Measurements from ENCODE around the gene EAF2.
"Not testable (repeated sequence)": the region's sequence is repeated elsewhere in the genome, so short reads cannot be mapped to it uniquely, and the experiment has no call there.

Gene EAF2

GRCh38 chr3:121839962-121840361, 5.0 kb downstream of the EAF2 start:
- Histone ChIP-seq H4K5ac (ENCODE audit: low read length) (no peak overlapping the region), H3K79me2 (ENCODE audit: control insufficient read depth, insufficient read depth, low read length) (no peaks in the 10 kb centered on the region), H3K56ac (ENCODE audit: low read length) (no peak overlapping the region), H3K4ac (ENCODE audit: low read depth, low read length) (no peak overlapping the region), H3K27me3 (ENCODE audit: insufficient read depth, low read length, poor library complexity) (peaks cover 2% of the 10 kb centered on the region), H3K27ac (ENCODE audit: low read depth, low read length) (no peak overlapping the region), H3K36me3 (ENCODE audit: control insufficient read depth, insufficient read depth, low read length) (no peaks in the 10 kb centered on the region), H4K8ac (ENCODE audit: low read depth, low read length) (no peak overlapping the region), H3K9ac (ENCODE audit: low read length) (no peak overlapping the region), H2AK5ac (ENCODE audit: low read length) (no peak overlapping the region), H3K4me2 (ENCODE audit: low read length) (no peak overlapping the region), H3K79me1 (ENCODE audit: low read length) (no peaks in the 10 kb centered on the region), H2BK5ac (ENCODE audit: low read length) (no peak overlapping the region), H3K4me1 (ENCODE audit: control insufficient read depth, low read depth, low read length) (no peaks in the 10 kb centered on the region), H2BK15ac (replicated peaks; ENCODE audit: low read depth) (no peak overlapping the region), H2BK120ac (ENCODE audit: low read depth, low read length) (no peak overlapping the region), H3K18ac (ENCODE audit: low read length) (no peak overlapping the region), H3K4me3 (ENCODE audit: low read length) (no peak overlapping the region), H3K23ac (ENCODE audit: low read length) (no peak overlapping the region)
- DNase-seq, result no peak
- WGBS (ENCODE audit: extremely low coverage, insufficient coverage, low lambda C conversion rate), result no CpG with 5 or more reads among the region's 23 CpGs

DNA sequence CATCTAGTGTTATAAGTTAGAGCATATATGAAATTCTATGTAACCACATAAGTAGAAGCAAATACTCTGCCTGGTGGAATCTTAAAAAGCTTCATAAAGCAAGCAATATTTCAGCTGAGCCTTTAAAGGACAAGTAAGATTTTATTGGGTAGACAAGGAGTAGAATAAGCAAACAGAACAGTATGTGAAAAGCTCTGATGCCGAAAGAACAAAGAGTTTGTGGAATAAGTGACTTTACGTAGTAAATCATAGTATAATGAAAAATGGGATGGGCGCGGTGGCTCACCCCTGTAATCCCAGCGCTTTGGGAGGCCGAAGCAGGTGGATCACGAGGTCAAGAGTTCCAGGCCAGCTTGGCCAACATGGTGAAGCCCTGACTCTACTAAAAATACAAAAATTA, 9.9 kb downstream of the EAF2 start:
- Histone ChIP-seq H3K9ac (ENCODE audit: low read length) (no peak overlapping the region), H4K8ac (ENCODE audit: low read depth, low read length) (no peak overlapping the region), H3K79me1 (ENCODE audit: low read length) (no peaks in the 10 kb centered on the region), H3K4me2 (ENCODE audit: low read length) (no peak overlapping the region), H2BK5ac (ENCODE audit: low read length) (no peak overlapping the region), H3K4me1 (ENCODE audit: control insufficient read depth, low read depth, low read length) (no peaks in the 10 kb centered on the region), H3K56ac (ENCODE audit: low read length) (no peak overlapping the region), H3K4me3 (ENCODE audit: low read length) (no peak overlapping the region), H2BK120ac (ENCODE audit: low read depth, low read length) (no peak overlapping the region), H4K5ac (ENCODE audit: low read length) (no peak overlapping the region), H3K27ac (ENCODE audit: low read depth, low read length) (no peak overlapping the region), H3K23ac (ENCODE audit: low read length) (no peak overlapping the region), H3K79me2 (ENCODE audit: control insufficient read depth, insufficient read depth, low read length) (no peaks in the 10 kb centered on the region), H2AK5ac (ENCODE audit: low read length) (no peak overlapping the region), H3K4ac (ENCODE audit: low read depth, low read length) (no peak overlapping the region), H2BK15ac (replicated peaks; ENCODE audit: low read depth) (no peak overlapping the region), H3K18ac (ENCODE audit: low read length) (no peak overlapping the region), H3K36me3 (ENCODE audit: control insufficient read depth, insufficient read depth, low read length) (no peaks in the 10 kb centered on the region), H3K27me3 (ENCODE audit: insufficient read depth, low read length, poor library complexity) (no peaks in the 10 kb centered on the region)
- no peak for DNase-seq
- whole genome bisulfite sequencing (ENCODE audit: extremely low coverage, insufficient coverage, low lambda C conversion rate), result no CpG with 5 or more reads among the region's 7 CpGs

DNA sequence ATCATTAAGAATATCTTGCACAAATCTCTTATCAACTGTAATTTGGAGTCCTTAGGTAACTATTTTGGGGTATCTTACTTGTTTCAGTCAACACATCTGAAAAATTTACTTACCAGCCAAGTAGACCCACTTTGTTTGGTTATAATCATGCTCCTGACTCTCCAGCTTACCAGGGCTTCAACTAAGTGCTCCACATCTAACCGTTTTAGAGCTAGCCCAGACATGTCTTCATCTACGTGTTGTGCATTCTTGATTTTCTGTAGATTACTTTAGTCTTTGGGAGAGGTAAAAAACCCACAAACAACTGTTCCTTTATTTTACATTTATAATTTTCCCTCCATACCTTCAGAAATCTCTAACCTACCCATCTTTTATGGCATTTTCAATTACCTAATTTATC, 17.2 kb downstream of the EAF2 start:
- Histone ChIP-seq H2AK5ac (ENCODE audit: low read length) (no peak overlapping the region), H3K4ac (ENCODE audit: low read depth, low read length) (no peak overlapping the region), H3K18ac (ENCODE audit: low read length) (no peak overlapping the region), H2BK15ac (replicated peaks; ENCODE audit: low read depth) (no peak overlapping the region), H3K4me1 (ENCODE audit: control insufficient read depth, low read depth, low read length) (no peaks in the 10 kb centered on the region), H3K9ac (ENCODE audit: low read length) (no peak overlapping the region), H3K79me1 (ENCODE audit: low read length) (no peaks in the 10 kb centered on the region), H4K5ac (ENCODE audit: low read length) (no peak overlapping the region), H4K8ac (ENCODE audit: low read depth, low read length) (no peak overlapping the region), H3K23ac (ENCODE audit: low read length) (no peak overlapping the region), H3K56ac (ENCODE audit: low read length) (no peak overlapping the region), H3K27ac (ENCODE audit: low read depth, low read length) (no peak overlapping the region), H2BK120ac (ENCODE audit: low read depth, low read length) (no peak overlapping the region), H3K27me3 (ENCODE audit: insufficient read depth, low read length, poor library complexity) (no peaks in the 10 kb centered on the region), H3K79me2 (ENCODE audit: control insufficient read depth, insufficient read depth, low read length) (no peaks in the 10 kb centered on the region), H3K36me3 (ENCODE audit: control insufficient read depth, insufficient read depth, low read length) (no peaks in the 10 kb centered on the region), H3K4me3 (ENCODE audit: low read length) (no peak overlapping the region), H2BK5ac (ENCODE audit: low read length) (no peak overlapping the region), H3K4me2 (ENCODE audit: low read length) (no peak overlapping the region)
- WGBS (ENCODE audit: extremely low coverage, insufficient coverage, low lambda C conversion rate), result no CpG with 5 or more reads among the region's 2 CpGs
- DNase-seq, result no peak

- H3K23ac ChIP-seq (ENCODE audit: low read length), result no peak overlapping the region
- H3K79me2 ChIP-seq (ENCODE audit: control insufficient read depth, insufficient read depth, low read length), result no peaks in the 10 kb centered on the region
- no peak overlapping the region for H3K9ac ChIP-seq (ENCODE audit: low read length)
- H4K5ac ChIP-seq (ENCODE audit: low read length), result no peak overlapping the region
- H3K4me2 ChIP-seq (ENCODE audit: low read length), result no peak overlapping the region
- H4K8ac ChIP-seq (ENCODE audit: low read depth, low read length), result no peak overlapping the region
- no peak overlapping the region for H3K56ac ChIP-seq (ENCODE audit: low read length)
- H3K4ac ChIP-seq (ENCODE audit: low read depth, low read length), result no peak overlapping the region
- no peak overlapping the region for H2BK120ac ChIP-seq (ENCODE audit: low read depth, low read length)
- no peak overlapping the region for H3K27ac ChIP-seq (ENCODE audit: low read depth, low read length)
- no peak overlapping the region for H2AK5ac ChIP-seq (ENCODE audit: low read length)
- no peaks in the 10 kb centered on the region for H3K27me3 ChIP-seq (ENCODE audit: insufficient read depth, low read length, poor library complexity)
- H2BK15ac ChIP-seq (replicated peaks; ENCODE audit: low read depth), result no peak overlapping the region
- peak; percentile 64 for DNase-seq
- no peaks in the 10 kb centered on the region for H3K79me1 ChIP-seq (ENCODE audit: low read length)
- H3K4me1 ChIP-seq (ENCODE audit: control insufficient read depth, low read depth, low read length), result no peaks in the 10 kb centered on the region
- WGBS (ENCODE audit: extremely low coverage, insufficient coverage, low lambda C conversion rate), result 100% methylated on average over 1 of the region's 5 CpGs
- no peaks in the 10 kb centered on the region for H3K36me3 ChIP-seq (ENCODE audit: control insufficient read depth, insufficient read depth, low read length)
- H2BK5ac ChIP-seq (ENCODE audit: low read length), result no peak overlapping the region
- no peak overlapping the region for H3K18ac ChIP-seq (ENCODE audit: low read length)
- no peak overlapping the region for H3K4me3 ChIP-seq (ENCODE audit: low read length)
These were observed 20.5 kb downstream of the EAF2 start for GRCh38 chr3:121855555-121855954.

GRCh38 chr3:121857778-121858177, 22.8 kb downstream of the EAF2 start:
- H3K4ac ChIP-seq (ENCODE audit: low read depth, low read length); H2AK5ac ChIP-seq (ENCODE audit: low read length); H2BK120ac ChIP-seq (ENCODE audit: low read depth, low read length); H3K27ac ChIP-seq (ENCODE audit: low read depth, low read length); H2BK15ac ChIP-seq (replicated peaks; ENCODE audit: low read depth); H3K9ac ChIP-seq (ENCODE audit: low read length); H3K4me3 ChIP-seq (ENCODE audit: low read length); H3K27me3 ChIP-seq (ENCODE audit: insufficient read depth, low read length, poor library complexity); H3K18ac ChIP-seq (ENCODE audit: low read length); H3K36me3 ChIP-seq (ENCODE audit: control insufficient read depth, insufficient read depth, low read length); H3K79me2 ChIP-seq (ENCODE audit: control insufficient read depth, insufficient read depth, low read length); DNase-seq; H3K79me1 ChIP-seq (ENCODE audit: low read length); H3K4me1 ChIP-seq (ENCODE audit: control insufficient read depth, low read depth, low read length); H3K23ac ChIP-seq (ENCODE audit: low read length); H3K4me2 ChIP-seq (ENCODE audit: low read length); H2BK5ac ChIP-seq (ENCODE audit: low read length); H4K5ac ChIP-seq (ENCODE audit: low read length); H4K8ac ChIP-seq (ENCODE audit: low read depth, low read length); H3K56ac ChIP-seq (ENCODE audit: low read length): not testable (repeated sequence)
- no CpG with 5 or more reads among the region's 5 CpGs for WGBS (ENCODE audit: extremely low coverage, insufficient coverage, low lambda C conversion rate)

DNA sequence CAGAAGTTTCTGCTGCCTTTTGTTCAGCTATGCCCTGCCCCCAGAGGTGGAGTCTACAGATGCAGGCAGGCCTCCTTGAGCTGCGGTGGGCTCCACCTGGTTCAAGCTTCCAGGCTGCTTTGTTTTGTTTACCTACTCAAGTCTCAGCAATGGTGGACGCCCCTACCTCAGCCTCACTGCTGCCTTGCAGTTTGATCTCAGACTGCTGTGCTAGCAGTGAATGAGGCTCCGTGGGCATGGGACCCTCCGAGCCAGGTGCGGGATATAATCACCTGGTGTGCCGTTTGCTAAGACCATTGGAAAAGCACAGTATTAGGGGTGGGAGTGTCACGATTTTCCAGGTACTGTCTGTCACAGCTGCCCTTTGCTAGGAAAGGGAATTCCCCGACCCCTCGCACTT, 28.2 kb downstream of the EAF2 start:
- H2AK5ac ChIP-seq (ENCODE audit: low read length); H3K4me2 ChIP-seq (ENCODE audit: low read length); H3K27me3 ChIP-seq (ENCODE audit: insufficient read depth, low read length, poor library complexity); H3K9ac ChIP-seq (ENCODE audit: low read length); H4K5ac ChIP-seq (ENCODE audit: low read length); H2BK120ac ChIP-seq (ENCODE audit: low read depth, low read length); H2BK15ac ChIP-seq (replicated peaks; ENCODE audit: low read depth); H2BK5ac ChIP-seq (ENCODE audit: low read length); H3K56ac ChIP-seq (ENCODE audit: low read length); H3K4me3 ChIP-seq (ENCODE audit: low read length); H4K8ac ChIP-seq (ENCODE audit: low read depth, low read length); H3K4me1 ChIP-seq (ENCODE audit: control insufficient read depth, low read depth, low read length); H3K4ac ChIP-seq (ENCODE audit: low read depth, low read length); H3K27ac ChIP-seq (ENCODE audit: low read depth, low read length); H3K79me2 ChIP-seq (ENCODE audit: control insufficient read depth, insufficient read depth, low read length); H3K18ac ChIP-seq (ENCODE audit: low read length); H3K36me3 ChIP-seq (ENCODE audit: control insufficient read depth, insufficient read depth, low read length); DNase-seq; H3K79me1 ChIP-seq (ENCODE audit: low read length); H3K23ac ChIP-seq (ENCODE audit: low read length): not testable (repeated sequence)
- no CpG with 5 or more reads among the region's 9 CpGs for WGBS (ENCODE audit: extremely low coverage, insufficient coverage, low lambda C conversion rate)
